ENCODE measurements around the gene CASKIN1. TPM values are rescaled to one million over a fixed set of nuclear protein-coding genes. Genes with fewer than 3 reads are reported as not detected.

Gene CASKIN1
- total RNA-seq, 1 experiment from 2014 or later: 7.9 TPM

DNA sequence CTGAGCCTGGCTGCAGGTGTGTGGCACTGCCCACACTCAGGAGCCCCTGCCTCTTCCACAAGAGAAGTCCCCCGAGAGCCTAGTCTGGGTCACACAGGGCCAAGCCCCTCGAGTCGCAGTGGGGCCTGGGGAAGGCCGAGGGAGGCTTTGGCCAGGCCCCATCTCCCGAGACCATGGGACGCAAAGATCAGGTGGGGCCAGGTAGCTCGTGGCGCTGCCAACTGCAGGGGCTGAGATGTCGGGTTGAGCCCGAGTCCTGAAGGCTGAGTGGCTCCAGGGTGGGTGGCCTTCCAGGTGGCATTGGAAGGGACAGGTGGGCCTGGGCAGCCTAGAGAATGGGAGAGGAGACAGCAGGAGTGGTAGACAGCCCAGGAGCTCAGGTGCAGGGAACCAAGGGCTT lies 34.5 kb downstream of the CASKIN1 start:
- no peaks in the 10 kb centered on the region; the same call in 1 of the 2 replicates for H3K4me1 ChIP-seq (ENCODE audit: insufficient read depth, low read length)
- H2BK5ac ChIP-seq (ENCODE audit: insufficient read length, low read length): no peak overlapping the region
- no peak overlapping the region for H3K27ac ChIP-seq (ENCODE audit: insufficient read length, low read depth, low read length)
- H3K23me2 ChIP-seq (ENCODE audit: insufficient read length, low read depth, low read length, poor library complexity, severe bottlenecking): peaks cover under 1% of the 10 kb centered on the region
- H4K20me1 ChIP-seq (ENCODE audit: control insufficient read depth, insufficient read depth, insufficient read length): peaks cover 2% of the 10 kb centered on the region
- H3K9me3 ChIP-seq (ENCODE audit: control insufficient read depth, low read depth, low read length): no peaks in the 10 kb centered on the region
- no peak overlapping the region for H3K9ac ChIP-seq (ENCODE audit: extremely low read depth, insufficient read length, low read length)
- no peak for DNase-seq
- H2AFZ ChIP-seq (ENCODE audit: low read length): no peak overlapping the region
- peaks cover 38% of the 10 kb centered on the region; the same call in 1 of the 2 replicates for H3K79me2 ChIP-seq (ENCODE audit: insufficient read depth, low read length)
- H3K56ac ChIP-seq (ENCODE audit: insufficient read length, low read depth, low read length): no peak overlapping the region
- Mint-ChIP-seq H3K4me3 (no peak overlapping the region), H3K4me1 (peaks cover 9 to 22% of the 10 kb centered on the region in 2 experiments), H3K27me3 (ENCODE audit: low read depth) (no peaks in the 10 kb centered on the region), H3K9me3 (no peaks in the 10 kb centered on the region), H3K27ac (peak overlapping the region in 2 of 3 experiments; percentile 55 to 62; a peak in 3 of 7 replicates), H3K36me3 (ENCODE audit: insufficient read depth in 1 of 3, low read depth in 3 of 3) (peaks cover 10 to 33% (median 22%) of the 10 kb centered on the region in 3 experiments)
- no peak overlapping the region for H3K4ac ChIP-seq (ENCODE audit: low read depth, low read length)
- H4K5ac ChIP-seq (ENCODE audit: insufficient read length, low read depth, low read length): no peak overlapping the region
- no peak overlapping the region for H2BK20ac ChIP-seq (ENCODE audit: low read depth, low read length, poor library complexity, severe bottlenecking)
- no peak overlapping the region for H2BK12ac ChIP-seq (ENCODE audit: insufficient read length, low read depth, low read length)
- no peak overlapping the region for H3K14ac ChIP-seq (ENCODE audit: insufficient read depth, low read length)
- H3K18ac ChIP-seq (ENCODE audit: insufficient read length, low read depth, low read length): no peak overlapping the region
- no peak overlapping the region for H2AK5ac ChIP-seq (ENCODE audit: insufficient read length, low read length)
- H3K79me1 ChIP-seq (ENCODE audit: insufficient read depth, low read depth, low read length, poor library complexity, severe bottlenecking): peaks cover 16% of the 10 kb centered on the region
- H4K91ac ChIP-seq (ENCODE audit: insufficient read length, low read depth, low read length): no peak overlapping the region
- WGBS (ENCODE audit: extremely low coverage, insufficient read length, low lambda C conversion rate): no CpG with 5 or more reads among the region's 10 CpGs
- TF ChIP-seq, protein P1, sequence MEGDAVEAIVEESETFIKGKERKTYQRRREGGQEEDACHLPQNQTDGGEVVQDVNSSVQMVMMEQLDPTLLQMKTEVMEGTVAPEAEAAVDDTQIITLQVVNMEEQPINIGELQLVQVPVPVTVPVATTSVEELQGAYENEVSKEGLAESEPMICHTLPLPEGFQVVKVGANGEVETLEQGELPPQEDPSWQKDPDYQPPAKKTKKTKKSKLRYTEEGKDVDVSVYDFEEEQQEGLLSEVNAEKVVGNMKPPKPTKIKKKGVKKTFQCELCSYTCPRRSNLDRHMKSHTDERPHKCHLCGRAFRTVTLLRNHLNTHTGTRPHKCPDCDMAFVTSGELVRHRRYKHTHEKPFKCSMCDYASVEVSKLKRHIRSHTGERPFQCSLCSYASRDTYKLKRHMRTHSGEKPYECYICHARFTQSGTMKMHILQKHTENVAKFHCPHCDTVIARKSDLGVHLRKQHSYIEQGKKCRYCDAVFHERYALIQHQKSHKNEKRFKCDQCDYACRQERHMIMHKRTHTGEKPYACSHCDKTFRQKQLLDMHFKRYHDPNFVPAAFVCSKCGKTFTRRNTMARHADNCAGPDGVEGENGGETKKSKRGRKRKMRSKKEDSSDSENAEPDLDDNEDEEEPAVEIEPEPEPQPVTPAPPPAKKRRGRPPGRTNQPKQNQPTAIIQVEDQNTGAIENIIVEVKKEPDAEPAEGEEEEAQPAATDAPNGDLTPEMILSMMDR (conservative IDR thresholded peaks at IDR 0.05): no peak
- H3T11ph ChIP-seq (ENCODE audit: low read length): no peak overlapping the region
- no peak overlapping the region for H2BK15ac ChIP-seq (ENCODE audit: low read depth, low read length)
- H3K4me2 ChIP-seq (ENCODE audit: insufficient read depth, insufficient read length, low read length): no peak overlapping the region
- no peak overlapping the region for H2BK120ac ChIP-seq (ENCODE audit: low read depth, low read length, poor library complexity, severe bottlenecking)
- no peaks in the 10 kb centered on the region for H3K27me3 ChIP-seq (ENCODE audit: insufficient read depth, low read length)
- H3K23ac ChIP-seq (ENCODE audit: insufficient read length, low read depth, low read length): no peak overlapping the region
- no peak overlapping the region for H4K8ac ChIP-seq (replicated peaks; ENCODE audit: insufficient read length, low read depth, low read length)

All from H9 (cell line).